K562 (cell line): ENCODE data around the gene ROR2. TPM values are rescaled to one million over a fixed set of nuclear protein-coding genes. Genes with fewer than 3 reads are reported as not detected.
A peak's percentile ranks its signal among the peaks of the same experiment; 100 is the strongest.

Source experiments
- DPF2 ChIP-seq: fragments of 450-650 bp; IDR thresholded peaks from 2 replicates; pipeline ENCODE4 v1.6.1; 2016
- HMG20A ChIP-seq: fragments of 450-650 bp; formaldehyde crosslinking; conservative IDR thresholded peaks from 2 replicates; pipeline ENCODE4 v1.4.0; 2020; ENCODE audit warnings: mild to moderate bottlenecking, mixed read lengths
- NFIC ChIP-seq: fragments of 450-650 bp; IDR thresholded peaks from 2 replicates; pipeline ENCODE4 v1.6.1; 2017; ENCODE audit warnings: mild to moderate bottlenecking, inconsistent platforms
- RAD21 ChIP-seq, 2 experiments: fragments of 250-450 bp in 1 of 2; fragments of 450-650 bp in 1 of 2; sonication (Bioruptor Pico) in 1 of 2; formaldehyde crosslinking in 1 of 2; IDR thresholded peaks in 1 of 2; conservative IDR thresholded peaks in 1 of 2; 2 replicates each; pipeline versions ENCODE4 v1.4.0 to v1.8.0; 2020 to 2022; ENCODE audit warnings: mild to moderate bottlenecking in 2 of 2, moderate library complexity in 1 of 2
- RCOR1 ChIP-seq, 2 experiments: IDR thresholded peaks; 2 replicates each; pipeline ENCODE4 v1.6.1; 2012; ENCODE audit warnings: low read depth in 2 of 2, low read length in 2 of 2, borderline replicate concordance in 1 of 2, improper control_type of control experiment in 1 of 2
- REST ChIP-seq, 2 experiments: fragments of 450-650 bp; formaldehyde crosslinking in 1 of 2; IDR thresholded peaks; 2 replicates each; pipeline versions ENCODE4 v1.4.0 to v1.6.1; 2014 to 2020; ENCODE audit warnings: mild to moderate bottlenecking in 2 of 2, borderline replicate concordance in 1 of 2, low read depth in 1 of 2
- SMAD4 ChIP-seq: fragments of 250-450 bp; sonication (Bioruptor Pico); conservative IDR thresholded peaks from 2 replicates; pipeline ENCODE4 v1.8.0; 2021; ENCODE audit warnings: inconsistent platforms, mild to moderate bottlenecking, moderate library complexity
- SPI1 ChIP-seq: IDR thresholded peaks from 2 replicates; pipeline ENCODE4 v1.6.1; 2011; ENCODE audit warnings: low read depth, low read length, control low read depth, borderline replicate concordance
- XRCC5 ChIP-seq: fragments of 200-400 bp; formaldehyde crosslinking; IDR thresholded peaks from 2 replicates; pipeline ENCODE4 v1.6.1; 2017; ENCODE audit warnings: low read depth, mild to moderate bottlenecking, low read length
- polyA plus RNA-seq, 8 experiments: library from polyadenylated mRNA; depleted of rRNA in 4 of 8; stranded (reverse) in 5 of 8; unstranded in 3 of 8; fragments of >200 nt; fragmentation: Nextera tagmentation in 2 of 8; fragmentation: Illumina TruSeq in 1 of 8; extraction: Ambion mirVana in 2 of 8; extraction: Trizol in 1 of 8; gene quantifications; 2 replicates each; pipeline versions ENCODE4 v1.2.1 to v1.2.3, GENCODE V29; 2011 to 2014; ENCODE audit warnings: inconsistent platforms in 1 of 8, missing spikeins in 1 of 8
- total RNA-seq, 7 experiments: library from RNA; depleted of rRNA in 6 of 7; stranded (reverse); fragments of >200 nt in 6 of 7; fragmentation: Illumina TruSeq in 2 of 7; extraction: Trizol in 2 of 7; gene quantifications; 2 replicates each; pipeline versions ENCODE4 v1.2.1 to v1.2.3, GENCODE V29; 2011 to 2021; ENCODE audit warnings: low replicate concordance in 1 of 7

The ROR2 gene
- total and polyA plus RNA-seq, 9 of the 15 experiments (the other 6 are each of a cell fraction or from before 2014, with no cell fraction given): 5.6 to 33.8 (median 15.3) TPM

- TF ChIP-seq RAD21 (CRISPR knock-in tag; conservative IDR thresholded peaks at IDR 0.05 in 1 of 2, IDR thresholded peaks at IDR 0.05 in 1 of 2) (peak; percentile 34 to 77), HMG20A (CRISPR knock-in tag) (no peak), NFIC (no peak), RCOR1 (IDR thresholded peaks at IDR 0.05; ENCODE audit: borderline replicate concordance in 1 of 2, low read depth in 2 of 2, low read length in 2 of 2) (peak in 1 of 2 experiments; percentile 27; a peak in 1 of 4 replicates), DPF2 (no peak), REST (IDR thresholded peaks at IDR 0.05; ENCODE audit: borderline replicate concordance) (peak; percentile 52), REST (CRISPR knock-in tag; IDR thresholded peaks at IDR 0.05; ENCODE audit: low read depth) (no peak), SMAD4 (CRISPR knock-in tag) (0 out of 2 replicates have a peak, but pooled peaks have one; percentile 19), SPI1 (0 out of 2 replicates have a peak, but pooled peaks have one; percentile 38), XRCC5 (0 out of 2 replicates have a peak, but pooled peaks have one; percentile 52)
Observed at GRCh38 chr9:91681461-91682305, 268.3 kb downstream of the ROR2 start (continued).
